ENCODE results near the gene KIF9. TPM values are rescaled to one million over a fixed set of nuclear protein-coding genes. Genes with fewer than 3 reads are reported as not detected.
A peak's percentile ranks its signal among the peaks of the same experiment; 100 is the strongest.
"Not testable (repeated sequence)": the region's sequence is repeated elsewhere in the genome, so short reads cannot be mapped to it uniquely, and the experiment has no call there.

Gene KIF9
- total RNA-seq, 1 experiment from 2014 or later: 28.4 TPM

DNA sequence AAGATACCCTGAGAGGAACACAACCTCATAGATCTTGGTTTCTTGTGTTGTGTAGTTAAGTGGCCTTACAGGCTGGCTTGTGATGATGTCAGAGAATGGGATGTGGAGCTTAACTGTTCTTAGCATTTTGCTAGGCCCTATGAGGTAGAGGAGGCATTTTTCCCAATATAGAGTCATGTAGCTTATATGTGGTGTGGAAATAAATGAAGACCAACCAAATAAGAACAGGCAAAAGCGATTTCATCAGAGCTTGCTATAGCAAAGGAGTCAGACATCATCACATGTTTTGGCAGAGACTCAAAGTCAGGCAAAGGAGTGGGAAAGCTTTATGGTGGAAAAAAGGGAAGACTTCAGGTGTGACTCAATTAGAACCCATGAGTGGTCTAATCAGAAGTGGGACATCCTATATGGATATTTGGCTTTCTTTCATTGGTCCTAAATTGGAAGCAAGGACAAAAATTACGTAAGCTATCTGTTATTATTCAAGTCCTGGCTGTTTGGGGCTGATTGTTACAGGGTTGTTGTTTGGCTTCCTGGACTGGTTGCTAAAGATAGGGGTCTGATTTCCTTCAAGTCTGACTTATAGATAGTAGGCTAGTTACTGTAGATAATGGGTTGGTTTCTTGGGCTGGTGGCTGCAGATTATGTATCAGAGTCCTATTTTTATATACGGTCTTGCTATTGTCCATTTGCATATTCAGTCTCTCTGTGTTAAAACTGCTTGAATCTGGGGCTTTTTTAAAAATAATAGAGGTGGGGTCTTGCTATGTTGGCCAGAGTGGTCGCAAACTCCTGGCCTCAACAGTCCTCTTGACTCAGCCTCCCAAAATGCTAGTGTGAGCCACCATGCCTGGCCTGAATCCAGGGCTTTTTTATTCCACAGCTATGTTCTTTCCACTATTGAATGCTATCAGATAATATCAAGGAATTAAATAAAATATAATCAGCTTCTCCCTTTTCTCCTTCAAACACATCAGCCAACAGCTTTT lies 88.4 kb downstream of the KIF9 start:
- peak; percentile 6 for DNase-seq (ENCODE audit: low read depth)

DNA sequence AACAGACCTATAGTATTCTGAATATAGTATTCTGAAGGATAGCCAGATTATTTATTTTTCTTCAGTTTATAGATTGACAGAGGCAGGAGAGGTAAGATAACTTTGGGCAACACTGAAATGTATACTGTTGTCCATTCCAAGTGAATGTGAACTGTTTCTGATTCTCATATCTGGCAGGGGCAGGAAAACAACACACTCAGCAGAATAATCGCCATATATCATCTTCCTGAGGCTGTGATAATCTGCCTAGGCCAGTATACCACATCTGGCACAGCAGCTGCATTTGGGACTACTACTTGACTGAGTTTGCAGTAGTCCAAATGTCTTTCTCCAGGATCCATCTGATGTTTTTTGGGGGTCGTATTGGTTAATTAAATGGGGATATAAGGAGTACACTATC lies 96.3 kb downstream of the KIF9 start:
- no peak for DNase-seq (ENCODE audit: low read depth)

DNA sequence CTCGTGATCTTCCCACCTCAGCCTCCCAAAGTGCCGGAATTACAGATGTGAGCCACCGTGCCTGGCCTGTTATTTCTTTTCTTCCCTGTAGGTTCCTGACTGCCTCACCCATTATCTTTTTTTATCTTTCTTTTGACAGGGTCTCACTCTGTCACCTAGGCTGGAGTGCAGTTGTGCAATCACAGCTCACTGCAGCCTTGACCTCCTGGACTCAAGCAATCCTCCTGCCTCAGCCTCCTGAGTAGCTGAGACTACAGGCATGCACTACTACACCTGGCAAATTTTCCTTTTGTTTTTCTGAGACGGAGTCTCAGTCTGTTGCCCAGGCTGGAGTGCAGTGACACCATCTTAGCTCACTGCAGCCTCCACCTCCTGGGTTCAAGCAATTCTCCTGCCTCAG lies 100.9 kb downstream of the KIF9 start:
- DNase-seq (ENCODE audit: low read depth): not testable (repeated sequence)

DNA sequence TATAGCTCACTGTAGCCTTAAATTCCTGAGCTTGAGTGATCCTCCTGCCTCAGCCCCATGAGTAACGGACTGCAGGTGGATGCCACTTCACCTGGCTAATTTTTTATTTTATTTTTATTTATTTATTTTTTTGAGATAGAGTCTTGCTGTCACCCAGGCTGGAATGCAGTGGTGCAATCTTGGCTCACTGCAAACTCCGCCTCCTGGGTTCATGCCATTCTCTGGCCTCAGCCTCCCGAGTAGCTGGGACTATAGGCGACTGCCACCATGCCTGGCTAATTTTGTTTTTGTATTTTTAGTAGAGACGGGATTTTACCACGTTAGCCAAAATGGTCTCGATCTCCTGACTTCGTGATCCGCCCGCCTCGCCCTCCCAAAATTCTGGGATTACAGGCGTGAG lies 102.6 kb downstream of the KIF9 start:
- not testable (repeated sequence) for DNase-seq (ENCODE audit: low read depth)

Small RNA genes lying within 50 kb of the gene (small RNA-seq; reads per million reads assigned to genes)
- 13.3 reads per million, percentile 92 among the genes with 10 or more reads in this experiment for gene SNORD13P3

Other genes starting within 250 kb of the KIF9 start
- 16.0 and 17.2 TPM in 2 replicates for gene SETD2, start 118.7 kb downstream of the KIF9 start, total RNA-seq (2014; rRNA removed; shearing (Covaris generic))
- 20.4 and 26.2 TPM in 2 replicates for gene KLHL18, start 145 bp upstream of the KIF9 start, total RNA-seq (2014; rRNA removed; shearing (Covaris generic))
- gene PTPN23, start 98.2 kb upstream of the KIF9 start, total RNA-seq (2014; rRNA removed; shearing (Covaris generic)): 10.0 and 16.3 TPM in 2 replicates
- 77.5 and 96.6 TPM in 2 replicates for gene SCAP, start 193.1 kb upstream of the KIF9 start, total RNA-seq (2014; rRNA removed; shearing (Covaris generic))
- 65.0 and 65.8 TPM in 2 replicates for gene ELP6, start 230.9 kb upstream of the KIF9 start, total RNA-seq (2014; rRNA removed; shearing (Covaris generic))